AML-193 (cell line): ENCODE results near the gene CHMP1B.
"Not testable (repeated sequence)": the region's sequence is repeated elsewhere in the genome, so short reads cannot be mapped to it uniquely, and the experiment has no call there.

Experiments used
- DNase-seq, 2 experiments: peaks; one replicate each; lab custom pipeline; 2025; lab: John Stamatoyannopoulos, UW

The CHMP1B gene

DNA sequence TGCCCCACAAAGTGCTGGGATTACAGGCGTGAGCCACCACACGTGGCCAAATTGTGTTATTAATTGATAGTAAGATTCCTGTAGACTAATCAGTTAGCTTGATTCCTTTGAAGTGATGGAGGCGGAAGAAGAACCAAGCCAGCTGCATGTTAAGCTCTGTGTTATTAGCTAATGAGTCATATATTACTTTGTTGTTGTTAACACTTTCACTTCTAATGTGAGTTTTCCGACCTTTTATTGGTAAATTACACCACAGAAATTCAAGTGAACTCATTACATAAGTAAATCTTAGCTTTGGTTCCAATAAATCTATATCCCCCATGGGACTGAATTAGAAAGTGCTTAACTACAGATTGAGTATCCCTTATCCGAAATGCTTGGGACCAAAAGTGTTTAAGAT lies 20.3 kb downstream of the CHMP1B start:
- no peak for DNase-seq

DNA sequence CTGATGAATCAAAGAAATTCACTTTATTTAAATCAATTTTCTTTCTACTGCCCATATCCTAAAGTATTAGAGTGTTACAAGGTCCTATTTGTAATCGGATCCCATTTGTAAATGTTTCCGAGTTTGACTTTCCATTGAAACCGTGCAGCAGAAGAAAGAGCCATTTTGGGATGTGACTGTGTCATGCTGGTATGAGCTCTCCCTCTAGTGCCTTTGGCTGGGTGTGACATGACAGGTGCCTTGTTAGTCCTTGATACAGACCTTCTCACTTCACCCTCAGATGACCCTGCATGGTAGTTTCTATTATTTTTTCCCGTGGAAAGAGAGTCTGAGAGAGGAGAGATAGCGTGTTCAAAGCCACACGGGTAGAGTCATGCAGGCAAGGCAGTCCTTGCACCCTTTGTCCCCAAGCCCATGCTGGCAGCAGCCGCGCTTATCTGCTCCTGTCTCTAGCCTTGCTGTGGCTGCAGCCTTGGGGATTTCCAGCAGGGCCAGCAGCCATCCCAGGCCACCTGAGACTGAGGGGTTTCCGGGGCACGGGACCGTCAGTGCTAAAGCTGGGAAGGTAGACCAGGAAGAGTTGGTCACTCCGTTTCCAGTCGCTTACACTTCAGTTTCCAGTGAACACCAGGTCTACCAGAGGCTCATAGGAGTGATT lies 21.4 kb downstream of the CHMP1B start:
- no peak for DNase-seq

- DNase-seq: no peak
These were observed 22.6 kb downstream of the CHMP1B start for GRCh38 chr18:11873670-11874340.

GRCh38 chr18:11874676-11875075 lies 23.5 kb downstream of the CHMP1B start:
- no peak for DNase-seq

GRCh38 chr18:11877497-11878135 lies 26.4 kb downstream of the CHMP1B start:
- DNase-seq: no peak

- no peak for DNase-seq
These were observed 29.5 kb downstream of the CHMP1B start for GRCh38 chr18:11880586-11881304.

- no peak for DNase-seq
These were observed 31.4 kb downstream of the CHMP1B start for GRCh38 chr18:11882636-11883035.

GRCh38 chr18:11883153-11883552 lies 31.9 kb downstream of the CHMP1B start:
- DNase-seq: peak; percentile 77

- DNase-seq: no peak
These were observed 33.3 kb downstream of the CHMP1B start for GRCh38 chr18:11884396-11885030.

DNA sequence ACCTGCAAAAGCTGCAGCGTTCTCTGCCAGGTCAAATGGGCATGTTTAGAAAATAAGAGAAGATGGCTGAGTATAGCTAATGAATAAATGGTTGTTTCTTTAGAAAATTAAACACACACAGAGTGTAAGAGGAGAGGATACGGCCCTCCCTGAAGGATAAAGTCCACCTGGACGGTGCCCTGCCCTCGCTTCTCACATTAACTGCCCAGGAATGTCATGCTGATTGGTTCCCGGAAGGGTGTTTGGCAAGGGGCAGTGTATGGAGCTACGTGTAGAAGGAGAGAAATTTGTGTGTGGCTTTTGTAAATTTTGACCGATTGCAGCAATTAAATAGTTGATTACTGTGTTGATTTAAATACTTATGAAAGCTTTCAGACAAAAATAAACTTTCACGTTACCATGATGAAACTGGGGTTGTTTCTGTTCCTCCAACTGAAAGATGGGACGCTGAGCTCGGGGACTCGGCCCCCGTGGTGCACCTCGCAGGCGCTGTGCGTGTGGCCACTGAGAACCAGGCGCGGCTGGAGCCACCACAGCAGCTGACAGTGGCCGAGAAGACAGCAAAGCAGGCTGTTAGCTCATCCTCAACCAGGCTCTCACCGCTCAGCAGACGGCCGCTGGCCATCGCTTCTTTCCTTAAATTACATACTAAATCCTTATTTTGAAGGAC lies 34.2 kb downstream of the CHMP1B start:
- DNase-seq: no peak

GRCh38 chr18:11886577-11887110 lies 35.4 kb downstream of the CHMP1B start:
- no peak for DNase-seq

GRCh38 chr18:11887328-11888128 lies 36.3 kb downstream of the CHMP1B start:
- DNase-seq: no peak

GRCh38 chr18:11888726-11889125 lies 37.5 kb downstream of the CHMP1B start:
- DNase-seq: no peak

DNA sequence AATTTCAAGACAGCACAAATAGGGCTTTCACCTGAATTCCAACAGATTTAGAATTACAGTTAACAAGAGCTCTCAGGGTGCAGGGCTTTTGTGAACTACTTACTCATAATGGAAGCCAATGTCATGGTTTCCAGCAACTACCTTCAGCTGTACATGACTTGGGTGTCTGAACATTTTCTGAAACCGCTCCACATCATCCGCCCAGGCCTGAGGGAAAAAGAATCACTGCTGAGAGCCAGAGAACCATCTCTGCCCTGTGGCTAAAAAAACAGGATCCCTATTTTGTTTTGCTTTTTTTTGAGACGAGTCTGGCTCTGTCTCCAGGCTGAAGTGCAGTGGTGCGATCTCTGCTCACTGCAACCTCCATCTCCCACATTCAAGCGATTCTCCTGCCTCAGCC lies 38.1 kb downstream of the CHMP1B start:
- no peak for DNase-seq

- DNase-seq: no peak
These were observed 40.5 kb downstream of the CHMP1B start for GRCh38 chr18:11891737-11892136.

- DNase-seq: not testable (repeated sequence)
These were observed 41.2 kb downstream of the CHMP1B start for GRCh38 chr18:11892438-11892837.

DNA sequence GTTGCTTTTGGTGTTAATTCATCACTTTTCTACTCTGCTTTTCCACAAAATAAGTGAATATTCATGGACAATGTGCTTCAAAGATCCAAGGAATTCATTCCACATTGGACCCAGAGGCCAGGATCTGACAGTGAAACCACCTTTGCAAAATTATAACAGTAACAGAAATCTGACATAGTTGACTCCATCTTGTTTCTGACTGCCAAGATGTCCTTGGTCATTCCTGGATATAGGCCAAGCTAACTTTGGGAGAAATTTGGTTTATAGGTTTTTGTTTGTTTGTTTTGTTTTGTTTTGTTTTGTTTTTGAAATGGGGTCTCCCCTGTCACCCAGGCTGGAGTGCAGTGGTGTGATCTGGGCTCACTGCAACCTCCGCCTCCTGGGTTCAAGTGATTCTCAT lies 46.6 kb downstream of the CHMP1B start:
- DNase-seq: no peak

- DNase-seq: peak; percentile 14 to 30
These were observed 47.9 kb downstream of the CHMP1B start for GRCh38 chr18:11899063-11899462.

DNA sequence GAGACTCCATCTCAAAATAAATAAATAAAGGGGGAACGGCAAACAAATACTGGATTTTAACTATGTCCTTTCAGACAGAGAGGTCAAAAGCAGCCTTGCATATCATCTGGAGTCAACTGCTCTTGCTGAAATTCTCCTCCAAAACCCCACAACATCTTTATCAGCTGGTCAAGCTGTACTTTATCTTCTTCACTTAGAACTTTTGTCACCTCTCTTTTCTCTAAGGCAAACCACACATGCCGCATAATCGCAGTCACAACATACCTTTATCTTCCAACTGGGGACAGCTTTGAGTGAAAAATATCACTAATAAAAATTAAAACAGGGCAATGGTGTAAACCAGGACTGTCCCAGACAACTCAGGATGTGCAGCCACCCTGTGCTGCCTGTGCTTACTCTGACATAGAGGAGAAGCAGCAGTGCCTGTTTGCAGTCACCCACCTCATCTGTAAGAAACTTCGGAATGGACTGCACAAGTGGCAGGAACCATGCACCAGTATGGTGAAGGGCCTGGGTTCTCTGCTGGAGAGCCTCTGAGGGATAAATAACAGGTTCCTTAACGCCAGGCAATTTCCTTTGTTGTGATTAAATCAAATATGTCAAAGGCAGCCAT lies 50.7 kb downstream of the CHMP1B start:
- no peak for DNase-seq
